ENCODE results near the gene SERPINF2.
"Not testable (repeated sequence)": the region's sequence is repeated elsewhere in the genome, so short reads cannot be mapped to it uniquely, and the experiment has no call there.

Gene SERPINF2

GRCh38 chr17:1797323-1797722 is 54.7 kb downstream of the SERPINF2 start:
- DNase-seq = no peak

GRCh38 chr17:1797846-1798245 is 55.2 kb downstream of the SERPINF2 start:
- DNase-seq = not testable (repeated sequence)

GRCh38 chr17:1800240-1800639 is 57.6 kb downstream of the SERPINF2 start:
- DNase-seq = no peak

- no peak for DNase-seq
These were observed 58.0 kb downstream of the SERPINF2 start for GRCh38 chr17:1800712-1801111.

GRCh38 chr17:1802429-1802828 is 59.8 kb downstream of the SERPINF2 start:
- DNase-seq = no peak

GRCh38 chr17:1803280-1803679 is 60.6 kb downstream of the SERPINF2 start:
- no peak for DNase-seq
